OCI-LY1 (cell line): ENCODE data around the gene USP53.

Experiments
- CTCF ChIP-seq: fragments of 200-600 bp; sonication (generic), shearing (Covaris generic); IDR thresholded peaks from 2 replicates; pipeline ENCODE4 v1.5.1; 2017; ENCODE audit warnings: mild to moderate bottlenecking, antibody characterized with exemption, low read length, moderate library complexity, mixed read lengths
- EZH2 ChIP-seq: fragments of 200-600 bp; sonication (generic), shearing (Covaris generic); IDR thresholded peaks from 2 replicates; pipeline ENCODE4 v1.8.0; 2017; ENCODE audit warnings: borderline replicate concordance, mixed run types, mild to moderate bottlenecking, antibody characterized with exemption, low read length, moderate library complexity, mixed read lengths

DNA sequence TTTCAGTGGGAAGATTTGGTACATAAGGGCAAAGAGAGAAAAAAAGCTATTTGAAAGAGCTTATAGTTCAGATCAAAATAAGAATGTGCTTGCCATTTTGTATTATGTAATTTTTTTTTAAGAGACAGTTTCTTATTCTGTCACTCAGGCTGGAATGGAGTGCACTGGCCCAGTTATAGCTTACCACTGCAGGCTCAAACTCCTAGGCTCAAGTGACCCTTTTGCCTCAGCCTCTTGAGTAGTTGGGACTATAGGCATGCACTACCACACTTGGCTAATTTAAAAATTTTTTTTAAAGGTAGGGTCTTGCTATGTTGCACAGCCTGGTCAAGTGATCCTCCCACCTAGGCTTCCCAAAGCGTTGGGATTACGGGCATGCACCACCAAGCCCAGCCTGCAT lies 22.2 kb upstream of the USP53 start:
- no peak for TF ChIP-seq CTCF
- TF ChIP-seq EZH2: no peak
